Omental fat pad (tissue), 4 donors: ENCODE measurements around the gene PEPD. TPM values are rescaled to one million over a fixed set of nuclear protein-coding genes. Genes with fewer than 3 reads are reported as not detected.

Source experiments
- ATAC-seq: fragments of 150-250 bp; one replicate; pipeline ENCODE4 v1.9.1; 2016; ENCODE audit warnings: mild to moderate bottlenecking, moderate library complexity; ENCODE audit not compliant: low FRiP score
- DNase-seq: peaks from one replicate; pipeline ENCODE4 v3.0.0-alpha.2; 2019; ENCODE audit warnings: low spot score
- CTCF ChIP-seq, 3 donors: fragments of 450-650 bp; IDR thresholded peaks; one replicate each; pipeline ENCODE4 v1.5.1; 2016 to 2017; ENCODE audit warnings: antibody characterized with exemption in 3 of 3, mild to moderate bottlenecking in 3 of 3, moderate library complexity in 2 of 3
- total RNA-seq, 4 donors: library from RNA; depleted of rRNA; stranded (reverse); fragments of >200 nt; gene quantifications; one replicate each; pipeline ENCODE4 v1.1.0, GENCODE V29; 2016

The PEPD gene
- total RNA-seq, 4 donors from 2014 or later: 78.9 to 99.3 (median 89.8) TPM

DNA sequence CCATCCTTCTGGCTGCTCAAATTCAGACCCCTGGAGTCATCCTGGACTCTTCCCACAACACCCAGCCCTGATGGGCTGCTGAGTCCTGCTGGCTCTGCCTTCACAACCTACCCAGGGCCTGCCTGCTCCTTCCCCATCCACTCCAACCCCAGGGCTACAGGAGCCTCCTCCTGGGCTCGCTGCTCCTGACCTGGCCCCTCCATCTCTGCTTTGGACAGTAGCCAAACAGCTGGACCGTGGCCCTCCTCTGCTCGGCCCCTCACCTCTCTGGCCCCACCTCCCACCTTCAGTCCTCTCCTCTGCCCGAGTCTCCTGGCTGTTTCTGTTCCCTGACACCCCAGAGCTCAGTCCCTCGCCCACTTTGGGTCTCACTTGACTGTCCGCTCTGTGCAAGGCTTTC is 81.3 kb downstream of the PEPD start:
- no peak for ATAC-seq
- no peak for DNase-seq
- TF ChIP-seq CTCF (IDR thresholded peaks at IDR 0.05): no peak

DNA sequence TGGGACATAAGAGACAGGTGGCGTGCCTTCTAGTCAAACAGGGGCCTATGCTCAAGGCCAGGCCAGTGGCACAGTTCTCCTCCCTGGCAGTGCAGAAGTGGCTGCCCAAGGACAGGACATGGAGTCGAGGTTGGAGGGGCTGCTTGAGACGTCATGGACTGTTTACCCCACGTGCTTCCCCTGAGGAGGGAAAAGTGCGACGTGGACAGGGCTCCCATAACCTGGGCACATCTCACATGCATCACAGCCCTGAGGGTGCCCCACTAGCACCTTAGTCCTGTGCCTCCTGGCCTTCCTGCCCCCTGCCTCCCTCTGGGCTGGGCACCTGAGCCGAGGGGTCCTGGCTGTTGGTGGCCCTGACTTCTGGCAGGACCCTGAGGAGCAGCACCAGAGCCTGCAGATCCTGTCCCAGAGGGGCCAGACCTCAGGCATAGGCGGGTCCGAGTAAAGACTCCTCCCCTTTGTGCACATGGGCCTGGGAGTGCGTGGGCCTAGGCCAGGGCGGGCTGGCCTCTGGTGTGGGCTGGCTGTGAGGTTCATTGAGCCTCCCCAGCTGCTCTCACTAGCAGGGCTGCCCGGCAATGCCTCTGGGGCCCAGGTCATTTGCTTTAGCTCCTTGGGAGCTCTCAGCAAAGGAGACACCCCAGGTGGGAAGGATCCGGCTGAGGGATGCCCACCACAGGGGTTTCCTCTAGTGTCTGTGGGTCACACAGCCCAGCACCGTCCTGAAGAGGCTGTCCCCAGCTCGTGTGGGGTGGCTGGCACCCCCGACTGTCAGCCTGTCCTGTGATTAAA is 82.4 kb downstream of the PEPD start:
- DNase-seq: no peak
- no peak for TF ChIP-seq CTCF (IDR thresholded peaks at IDR 0.05)
- ATAC-seq: no peak

DNA sequence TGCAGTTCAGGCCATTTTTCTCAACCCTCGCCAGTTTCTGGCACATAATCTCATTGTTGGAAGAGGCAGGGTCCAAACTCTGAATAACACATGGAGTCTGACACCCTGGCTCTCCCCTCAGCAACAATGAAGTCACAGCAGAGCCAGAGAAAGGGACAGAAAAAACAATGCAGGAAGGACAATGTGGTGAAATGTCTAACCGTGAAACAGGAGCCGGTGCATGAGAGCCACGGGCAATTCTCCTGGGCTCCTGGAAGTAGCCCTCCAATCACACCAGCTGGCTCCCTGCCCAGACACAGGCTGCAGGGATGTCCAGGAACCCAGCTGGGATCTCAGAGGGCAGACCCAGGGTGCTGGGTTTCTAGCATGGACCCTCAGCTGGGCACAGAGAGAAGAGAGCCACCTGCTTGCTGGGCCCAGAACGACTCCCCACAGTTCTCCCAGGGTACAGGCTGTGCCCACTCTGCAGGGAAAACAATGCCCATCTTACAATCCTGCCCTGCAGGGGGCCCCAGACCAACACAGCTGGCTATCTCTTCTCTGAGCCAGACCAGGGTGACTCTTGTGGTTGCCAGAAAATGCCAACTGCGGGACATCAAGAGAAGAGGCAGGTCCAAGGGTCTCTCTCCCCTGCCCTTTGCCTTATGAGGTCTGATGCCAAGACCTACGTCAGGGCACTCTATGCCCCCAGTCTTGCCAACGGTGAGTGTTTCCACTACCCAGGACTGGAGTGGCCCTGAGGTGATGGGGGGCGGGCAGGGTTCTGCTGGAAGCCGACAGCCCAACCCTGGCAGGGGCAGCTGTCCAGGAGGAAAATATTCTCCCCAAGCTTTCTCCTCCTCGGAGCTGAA is 83.5 kb downstream of the PEPD start:
- DNase-seq: no peak
- no peak for TF ChIP-seq CTCF (IDR thresholded peaks at IDR 0.05)
- ATAC-seq: no peak

DNA sequence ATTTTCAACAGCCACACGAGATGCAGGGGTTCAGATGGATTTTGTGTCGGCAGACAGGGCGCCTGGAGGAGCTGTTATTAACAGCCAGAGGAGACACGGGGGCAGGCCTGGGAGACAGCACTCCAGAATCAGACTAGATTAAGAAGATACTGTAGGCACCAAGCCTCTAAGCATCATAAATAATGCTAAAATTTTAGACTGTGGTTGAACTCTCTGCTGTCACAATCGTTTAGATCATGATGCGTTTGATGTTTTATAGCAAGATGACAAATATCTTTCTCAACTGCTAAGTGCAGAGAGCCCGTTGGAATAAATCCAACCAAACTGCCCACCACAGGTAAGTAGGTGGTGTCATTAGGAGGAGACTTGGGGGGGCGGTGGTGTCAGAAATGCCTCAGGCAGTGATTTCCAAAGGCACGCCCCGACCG is 84.2 kb downstream of the PEPD start:
- no peak for TF ChIP-seq CTCF (IDR thresholded peaks at IDR 0.05)
- ATAC-seq (no peak), DNase-seq (no peak)

DNA sequence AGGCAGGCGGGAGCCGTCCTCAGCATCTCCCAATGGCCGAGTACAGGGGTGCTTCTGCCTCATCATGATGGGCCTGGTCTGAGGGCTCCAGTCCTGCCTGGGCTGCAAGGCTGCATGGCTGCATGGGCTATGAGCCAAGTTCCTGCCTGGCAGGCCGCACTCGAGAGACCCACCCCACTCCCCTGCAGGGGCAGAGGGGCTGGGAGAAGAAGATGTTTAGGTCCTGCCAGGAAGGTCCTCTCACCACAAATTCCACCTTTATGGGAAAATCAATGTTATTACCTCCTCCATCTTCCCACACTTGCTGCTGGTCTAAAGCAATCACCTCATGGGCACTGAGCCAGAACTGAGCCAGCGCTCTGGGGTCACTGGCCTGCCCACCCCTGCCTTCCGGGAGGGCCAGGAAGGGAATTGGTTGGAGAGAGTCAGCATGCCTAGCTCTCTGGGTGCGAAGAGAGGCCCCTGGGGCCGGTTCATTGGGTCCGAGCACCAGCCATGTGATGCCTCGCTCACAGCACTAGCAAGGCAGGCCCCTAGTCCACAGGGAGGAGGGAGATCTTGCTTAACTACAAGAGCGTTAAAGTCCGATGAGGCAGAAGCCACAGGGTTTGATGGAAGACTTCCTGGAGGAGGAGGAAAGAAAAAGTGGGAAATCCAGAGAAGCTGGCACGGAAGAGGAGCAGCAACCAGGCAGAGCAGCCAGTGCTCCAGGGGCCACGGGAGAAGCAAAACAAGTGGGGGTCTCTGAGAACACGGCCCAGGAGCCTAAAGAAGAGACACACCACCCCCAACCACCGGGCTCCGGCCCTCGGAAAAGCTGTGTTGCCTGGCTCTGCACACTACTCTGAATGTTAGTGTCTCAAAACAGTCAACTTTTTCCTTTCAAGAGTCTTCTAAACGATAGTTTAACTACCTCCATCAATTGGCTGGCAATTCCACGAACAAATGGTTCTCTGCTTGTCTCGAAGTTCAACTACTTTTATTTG is 84.9 kb downstream of the PEPD start:
- DNase-seq (no peak), ATAC-seq (no peak)
- TF ChIP-seq CTCF (IDR thresholded peaks at IDR 0.05): no peak

- no peak for DNase-seq
- TF ChIP-seq CTCF (IDR thresholded peaks at IDR 0.05): no peak
- ATAC-seq: no peak
These were observed 85.8 kb downstream of the PEPD start for GRCh38 chr19:33435706-33436359.
